A549 (cell line): Measurements from ENCODE around the gene ODF4.

Experiments used
- CEBPB ChIP-seq, 2 experiments: fragments of >200 bp in 1 of 2; sonication (Bioruptor Twin) in 1 of 2; formaldehyde crosslinking in 1 of 2; IDR thresholded peaks; 2 replicates each; pipeline ENCODE4 v1.6.1; 2012 to 2016
- CHD4 ChIP-seq: fragments of 200-600 bp; sonication (generic); IDR thresholded peaks from 2 replicates; pipeline ENCODE4 v1.6.1; 2016; ENCODE audit warnings: antibody characterized with exemption, mild to moderate bottlenecking, borderline replicate concordance
- CTCF ChIP-seq: fragments of >200 bp; sonication (Bioruptor Twin); formaldehyde crosslinking; IDR thresholded peaks from 3 replicates; pipeline ENCODE4 v1.5.1; 2016
- ESRRA ChIP-seq: fragments of 150-350 bp; IDR thresholded peaks from 2 replicates; pipeline ENCODE4 v1.6.1; 2014; ENCODE audit warnings: mild to moderate bottlenecking, low read length, borderline replicate concordance
- JUNB ChIP-seq: fragments of >200 bp; sonication (Bioruptor Twin); formaldehyde crosslinking; IDR thresholded peaks from 2 replicates; pipeline ENCODE4 v1.6.1; 2016
- KDM5A ChIP-seq: fragments of 200-600 bp; sonication (generic); IDR thresholded peaks from 2 replicates; pipeline ENCODE4 v1.6.1; 2016; ENCODE audit warnings: antibody characterized with exemption, mild to moderate bottlenecking
- PHF8 ChIP-seq: fragments of 200-600 bp; sonication (generic); IDR thresholded peaks from 2 replicates; pipeline ENCODE4 v1.6.1; 2016; ENCODE audit warnings: low read depth, mild to moderate bottlenecking, antibody characterized with exemption, moderate library complexity, borderline replicate concordance
- POLR2A ChIP-seq: IDR thresholded peaks from 2 replicates; pipeline ENCODE4 v1.6.1; 2012; ENCODE audit warnings: mild to moderate bottlenecking, low read length

GRCh38 chr17:8372422-8372821 lies 32.8 kb downstream of the ODF4 start:
- no peak for TF ChIP-seq CTCF
- TF ChIP-seq KDM5A = no peak
- TF ChIP-seq JUNB = no peak
- no peak for TF ChIP-seq PHF8
- TF ChIP-seq CEBPB (IDR thresholded peaks at IDR 0.05) = no peak
- TF ChIP-seq CHD4 = no peak
- no peak for TF ChIP-seq POLR2A
- TF ChIP-seq ESRRA = no peak
